GM08714 (cell line): Measurements from ENCODE around the gene CYSTM1.

ENCODE experiments used
- H3K4me3 ChIP-seq: fragments of 200-500 bp; sonication (Bioruptor generic); 2 replicates; pipeline ENCODE4 v1.5.1; 2014; ENCODE audit warnings: mild to moderate bottlenecking, low read length, inconsistent platforms
- ZNF274 ChIP-seq: IDR thresholded peaks from 2 replicates; pipeline ENCODE4 v1.6.1; 2012; ENCODE audit warnings: mild to moderate bottlenecking, low read depth, low read length

CYSTM1 gene

DNA sequence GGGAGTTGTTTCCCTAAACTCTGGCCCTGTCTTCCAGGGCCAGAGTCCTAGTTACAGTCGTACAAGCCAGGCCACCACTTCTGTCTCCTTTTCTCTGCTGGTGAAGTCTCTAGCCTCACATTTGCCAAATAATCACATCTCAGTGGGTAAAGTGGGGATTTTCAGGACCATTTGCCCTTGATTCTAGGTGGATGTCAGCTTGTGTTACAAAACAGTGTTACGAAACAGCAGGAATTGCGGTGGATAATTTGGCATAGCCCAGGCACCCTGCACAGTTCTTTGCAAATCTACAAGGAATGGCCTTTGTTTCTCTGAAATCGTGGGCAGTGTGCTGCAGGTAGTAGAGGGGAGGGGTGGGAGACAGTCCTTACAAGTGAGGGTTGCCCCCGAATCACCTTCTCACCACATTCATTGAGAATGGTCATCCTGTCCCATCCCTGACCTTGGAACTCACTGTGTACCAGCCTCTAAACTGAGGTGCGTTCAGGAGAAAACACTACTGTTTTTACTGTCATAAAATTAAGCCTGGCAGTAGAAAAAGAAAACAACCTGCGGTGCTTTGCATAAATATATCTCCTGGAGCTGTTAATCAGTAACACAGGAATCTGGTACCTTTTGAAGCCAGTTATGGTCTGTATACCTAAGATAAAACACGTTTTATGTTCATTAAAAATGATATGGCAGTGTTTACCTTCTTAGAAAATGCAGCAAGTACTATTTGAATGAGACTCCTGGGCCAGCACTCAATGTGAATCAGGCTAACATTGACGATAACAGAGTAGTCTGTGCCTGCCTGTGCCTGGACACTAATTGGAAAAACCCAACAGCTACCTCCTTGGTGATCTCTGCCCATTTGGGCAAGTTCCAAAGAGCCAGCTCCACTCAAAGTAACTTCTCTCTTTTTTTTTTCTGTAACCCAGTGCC lies 44.3 kb downstream of the CYSTM1 start:
- TF ChIP-seq ZNF274, result no peak
- H3K4me3 ChIP-seq, result peak overlapping the region; percentile 37; the same call in 1 of the 2 replicates

DNA sequence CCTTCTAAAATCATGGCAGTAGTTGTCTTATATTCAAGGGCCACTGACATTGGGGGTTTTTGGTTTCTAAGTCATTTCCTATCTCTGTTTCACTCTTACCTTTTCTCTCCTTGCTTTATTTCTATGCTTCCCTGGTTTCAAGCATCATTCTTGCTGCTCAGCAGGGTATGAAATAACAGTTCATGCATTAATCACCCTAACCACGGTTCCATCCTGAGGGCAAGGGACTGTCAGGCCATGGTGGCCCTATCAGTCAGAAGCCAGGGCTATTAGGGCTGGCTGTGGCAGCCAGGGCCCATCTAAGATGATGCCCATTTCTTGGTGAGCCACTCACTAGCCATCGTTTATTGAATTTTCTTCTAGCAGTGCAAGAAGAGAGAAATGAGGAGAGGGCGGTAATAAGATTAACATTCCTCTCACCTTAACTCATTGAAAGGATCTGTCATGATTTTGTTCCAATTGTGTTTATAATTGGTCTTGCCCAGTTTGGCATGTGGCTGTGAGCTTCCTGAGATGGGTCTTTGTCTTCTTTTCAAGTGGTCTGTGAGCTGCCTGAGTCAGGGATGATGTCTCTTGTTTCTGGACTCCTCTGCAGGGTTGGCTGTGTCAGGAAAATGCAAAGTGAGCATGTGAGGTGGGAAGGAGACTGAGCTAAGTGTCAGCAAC lies 45.2 kb downstream of the CYSTM1 start:
- no peak for TF ChIP-seq ZNF274
- H3K4me3 ChIP-seq, result no peak overlapping the region; the same call in 1 of the 2 replicates

DNA sequence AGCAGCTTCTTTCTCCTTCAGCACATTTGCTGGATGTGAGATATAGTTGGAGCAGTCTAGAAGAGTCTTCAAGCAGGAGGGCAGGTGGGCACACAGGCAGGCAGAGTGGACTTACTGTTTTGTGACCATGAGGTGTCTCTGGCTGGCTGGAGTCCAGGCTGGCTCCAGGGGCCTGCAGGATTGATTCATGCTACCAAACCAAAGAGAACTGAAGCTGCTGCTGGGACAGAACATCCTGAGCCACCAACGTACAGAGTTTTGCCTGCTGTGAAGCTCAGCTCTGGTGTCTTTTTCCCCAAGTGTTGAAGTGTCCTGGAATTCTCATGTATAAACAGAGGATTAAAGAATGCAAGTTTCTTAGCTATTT lies 45.7 kb downstream of the CYSTM1 start:
- no peak for TF ChIP-seq ZNF274
- H3K4me3 ChIP-seq, result no peak overlapping the region

DNA sequence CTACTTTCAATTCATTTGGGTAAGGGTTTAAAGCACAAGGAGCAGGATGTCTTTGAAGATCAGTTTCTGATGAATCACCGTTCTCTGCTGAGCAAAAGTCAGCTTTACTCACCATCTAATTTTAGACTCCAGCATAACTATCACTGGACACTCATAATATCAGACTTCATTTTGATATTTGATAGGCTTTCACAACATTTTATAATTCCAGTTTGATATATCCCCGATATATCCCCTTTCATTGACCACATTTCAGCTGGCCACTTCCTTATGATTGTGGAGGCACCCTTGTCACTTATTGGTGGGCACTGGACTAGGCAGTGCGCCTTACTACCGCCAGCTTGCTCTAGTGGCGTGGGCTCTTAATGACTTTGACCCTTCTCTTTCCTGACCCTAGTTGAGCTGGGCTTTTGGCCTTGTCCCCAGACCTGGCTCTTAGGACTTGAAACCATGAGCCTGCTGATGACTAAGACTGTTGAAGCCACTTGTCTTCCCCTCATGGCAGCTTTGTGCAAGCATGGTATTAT lies 46.8 kb downstream of the CYSTM1 start:
- no peak for TF ChIP-seq ZNF274
- H3K4me3 ChIP-seq, result no peak overlapping the region

DNA sequence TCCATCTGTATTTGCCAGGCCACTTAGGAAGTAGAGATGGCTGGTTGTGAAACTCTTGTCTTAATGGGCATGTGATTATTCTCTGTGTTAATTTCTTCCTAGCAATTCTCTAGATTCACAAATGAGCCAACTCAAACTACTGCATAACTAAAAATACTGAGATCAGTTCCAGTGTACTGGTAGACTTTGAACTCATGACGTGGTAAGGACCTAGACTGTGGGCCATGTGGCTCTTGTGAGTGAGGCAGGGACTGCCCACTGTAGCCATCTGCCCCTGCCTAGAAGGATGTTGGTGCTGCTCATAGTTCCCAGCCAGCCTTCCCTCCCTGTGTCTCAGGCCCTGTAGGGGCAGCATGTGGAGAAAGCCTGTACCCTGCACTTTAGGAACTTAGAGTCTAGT lies 47.4 kb downstream of the CYSTM1 start:
- no peak for TF ChIP-seq ZNF274

DNA sequence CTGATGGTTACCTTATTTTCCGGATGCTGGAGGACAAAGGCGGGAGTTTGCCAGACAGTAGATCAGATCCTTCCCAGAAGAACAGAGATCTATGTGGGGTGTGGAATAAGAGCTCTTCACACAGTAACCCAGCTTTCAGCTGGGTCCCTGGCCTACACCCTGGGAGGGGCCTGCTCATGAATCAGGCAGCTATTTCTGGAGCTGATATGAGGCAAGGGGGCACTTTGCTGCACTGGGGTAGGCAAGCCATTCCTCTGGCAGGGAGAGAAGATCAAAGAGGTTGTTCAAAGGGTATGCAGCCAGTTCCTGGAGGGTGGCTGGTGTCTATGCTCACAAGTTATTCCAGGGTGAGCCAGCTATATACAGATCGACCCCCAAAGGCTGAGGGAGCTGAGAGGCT lies 48.6 kb downstream of the CYSTM1 start:
- TF ChIP-seq ZNF274, result no peak
- H3K4me3 ChIP-seq, result no peak overlapping the region

More for the DNA sequence above, 47.4 kb downstream of the CYSTM1 start:
- no peak overlapping the region for H3K4me3 ChIP-seq

DNA sequence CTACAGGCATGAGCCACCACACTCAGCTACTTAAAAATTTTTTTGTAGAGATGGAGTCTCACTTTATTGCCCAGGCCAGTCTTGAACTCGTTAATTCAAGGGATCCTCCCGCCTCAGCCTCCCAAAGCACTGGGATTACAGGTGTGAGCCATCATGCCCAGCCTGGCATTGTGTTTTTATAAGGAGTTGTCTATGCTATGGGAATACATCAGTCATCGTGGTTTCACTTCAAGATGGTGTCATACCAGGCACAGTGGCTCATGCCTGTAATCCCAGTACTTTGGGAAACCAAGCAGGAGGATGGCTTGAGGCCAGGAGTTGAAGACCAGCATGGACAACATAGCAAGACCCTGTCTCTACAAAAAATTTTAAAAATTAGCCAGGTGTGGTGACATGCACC lies 49.7 kb downstream of the CYSTM1 start:
- TF ChIP-seq ZNF274, result no peak
- no peak overlapping the region for H3K4me3 ChIP-seq

DNA sequence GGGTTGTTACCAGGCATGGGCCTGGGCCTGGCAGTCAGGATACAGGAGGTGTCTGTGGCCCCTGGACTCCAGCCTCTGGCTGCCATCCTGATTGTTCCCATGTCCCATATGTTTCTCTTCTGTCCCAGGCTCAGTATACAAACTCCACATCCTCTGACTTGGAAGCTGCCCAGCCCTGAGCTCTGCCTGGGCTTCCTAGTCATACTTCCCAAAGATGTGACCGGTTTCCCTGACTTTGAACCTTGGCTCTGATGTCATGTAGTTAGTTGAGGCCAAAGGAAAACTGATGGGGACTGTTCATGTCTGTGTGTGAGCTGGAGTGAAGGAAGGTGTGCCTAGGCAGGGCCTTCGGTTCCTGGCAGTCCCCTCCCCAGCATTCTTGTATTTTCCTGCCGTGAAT lies 50.4 kb downstream of the CYSTM1 start:
- no peak overlapping the region for H3K4me3 ChIP-seq
- no peak for TF ChIP-seq ZNF274

DNA sequence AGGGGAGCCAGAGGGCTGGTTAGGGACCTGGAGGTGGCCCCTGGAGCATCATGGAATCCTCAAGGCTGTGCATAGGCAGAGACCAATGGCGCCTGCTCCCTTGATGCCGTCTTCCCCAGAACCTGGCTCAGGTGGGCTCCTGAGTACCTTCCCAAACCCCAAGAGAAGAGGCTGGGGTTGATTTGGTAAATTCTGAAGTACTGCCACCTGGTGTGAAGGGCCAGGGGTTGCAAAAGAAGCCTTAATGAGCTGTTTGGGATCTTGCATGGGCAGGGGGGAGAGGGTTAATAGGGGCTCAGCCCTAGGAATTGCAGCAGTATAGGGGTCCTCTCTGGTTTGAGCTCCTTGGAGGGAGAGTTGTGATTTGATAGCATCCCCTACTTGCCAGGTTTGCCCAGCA lies 52.1 kb downstream of the CYSTM1 start:
- no peak for TF ChIP-seq ZNF274
- no peak overlapping the region for H3K4me3 ChIP-seq

DNA sequence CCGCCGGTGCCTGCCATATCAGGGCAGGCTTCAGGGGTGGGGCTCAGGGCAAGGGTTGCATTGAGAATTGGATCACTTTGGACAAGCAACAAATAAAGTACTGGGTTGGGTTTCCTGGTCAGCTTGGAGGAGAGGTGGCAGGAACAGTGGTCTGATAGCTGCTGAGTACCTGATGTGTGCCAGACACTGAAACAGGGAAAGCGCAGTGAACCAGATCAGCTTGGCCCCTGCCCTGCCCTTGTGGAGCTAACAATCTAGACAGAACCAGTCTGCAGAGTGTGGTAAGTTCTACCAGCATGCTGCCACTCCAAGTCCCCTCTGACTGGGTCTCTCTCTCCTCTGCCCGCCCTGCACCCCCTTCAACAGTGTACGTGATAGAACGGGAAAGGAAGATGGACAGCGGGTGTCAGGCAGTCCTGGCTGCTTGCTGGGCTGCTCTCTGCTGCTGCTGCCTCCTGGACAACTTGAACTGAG lies 53.4 kb downstream of the CYSTM1 start:
- TF ChIP-seq ZNF274, result no peak
- no peak overlapping the region for H3K4me3 ChIP-seq

DNA sequence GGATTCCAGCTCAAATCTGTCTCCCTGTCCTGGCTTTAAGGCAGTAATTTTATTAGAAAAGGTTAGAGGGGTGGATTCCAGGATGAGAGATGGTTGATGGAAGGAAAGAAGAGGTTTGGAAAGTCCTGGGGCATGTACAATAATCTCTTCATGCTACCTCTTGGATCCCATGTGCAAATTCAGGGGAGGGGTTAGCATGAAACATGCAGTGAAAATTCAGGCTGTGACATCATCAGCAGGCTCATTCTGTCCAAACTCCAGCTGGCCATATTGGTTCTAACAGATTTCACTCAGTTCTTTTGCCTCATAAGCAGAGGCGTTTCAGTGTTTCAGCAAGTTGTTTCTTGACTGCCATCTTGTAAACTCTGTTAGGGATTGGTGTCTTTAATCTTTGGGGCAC lies 55.4 kb downstream of the CYSTM1 start:
- no peak for TF ChIP-seq ZNF274
- no peak overlapping the region for H3K4me3 ChIP-seq

DNA sequence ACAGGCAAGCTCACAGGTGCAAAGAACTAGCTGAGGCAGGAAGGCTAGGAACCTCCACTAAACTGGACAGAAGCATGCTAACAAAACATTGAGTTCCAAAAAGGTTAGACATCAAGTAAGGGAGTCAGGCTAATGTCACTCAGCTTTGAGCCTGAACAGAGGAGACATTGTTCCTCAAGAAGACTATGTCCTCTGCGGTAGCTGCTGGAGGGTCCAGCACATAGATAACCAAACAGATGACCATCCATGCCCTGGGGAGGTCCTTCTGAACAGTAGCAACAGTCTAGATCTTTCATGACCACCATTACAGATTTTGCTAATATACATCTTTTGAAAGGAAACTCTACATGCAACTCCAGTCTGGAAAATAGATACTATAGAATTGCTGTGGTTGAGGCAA lies 57.7 kb downstream of the CYSTM1 start:
- TF ChIP-seq ZNF274, result no peak
- no peak overlapping the region for H3K4me3 ChIP-seq

DNA sequence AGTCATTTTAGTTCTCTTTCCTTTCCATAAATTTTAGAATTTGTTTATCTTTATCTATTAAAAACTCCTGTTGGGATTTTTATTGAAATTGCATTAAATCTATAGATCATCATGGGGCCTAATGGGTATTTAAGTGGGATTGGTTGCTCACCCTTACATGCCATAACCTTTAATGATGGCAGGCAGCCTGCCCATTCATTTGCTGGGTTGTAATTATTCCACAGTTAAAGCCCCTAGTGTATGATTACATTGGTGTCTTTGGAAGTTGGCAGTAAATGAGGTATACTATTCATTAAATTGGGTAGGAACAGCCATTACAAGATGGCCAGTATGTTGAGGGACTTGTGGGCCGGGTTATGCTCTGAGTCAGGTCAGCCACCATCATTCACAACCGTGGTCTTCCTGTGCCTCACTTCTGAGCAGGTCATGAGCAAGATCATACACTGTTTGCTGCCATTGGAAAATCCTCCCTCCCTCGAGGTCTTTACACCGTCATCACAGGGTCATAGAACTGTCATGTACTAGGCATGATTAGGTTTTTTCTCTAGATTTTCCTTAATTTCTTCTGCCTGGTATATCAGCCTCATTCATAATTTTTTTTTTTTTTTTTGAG lies 59.5 kb downstream of the CYSTM1 start:
- no peak overlapping the region for H3K4me3 ChIP-seq
- no peak for TF ChIP-seq ZNF274

DNA sequence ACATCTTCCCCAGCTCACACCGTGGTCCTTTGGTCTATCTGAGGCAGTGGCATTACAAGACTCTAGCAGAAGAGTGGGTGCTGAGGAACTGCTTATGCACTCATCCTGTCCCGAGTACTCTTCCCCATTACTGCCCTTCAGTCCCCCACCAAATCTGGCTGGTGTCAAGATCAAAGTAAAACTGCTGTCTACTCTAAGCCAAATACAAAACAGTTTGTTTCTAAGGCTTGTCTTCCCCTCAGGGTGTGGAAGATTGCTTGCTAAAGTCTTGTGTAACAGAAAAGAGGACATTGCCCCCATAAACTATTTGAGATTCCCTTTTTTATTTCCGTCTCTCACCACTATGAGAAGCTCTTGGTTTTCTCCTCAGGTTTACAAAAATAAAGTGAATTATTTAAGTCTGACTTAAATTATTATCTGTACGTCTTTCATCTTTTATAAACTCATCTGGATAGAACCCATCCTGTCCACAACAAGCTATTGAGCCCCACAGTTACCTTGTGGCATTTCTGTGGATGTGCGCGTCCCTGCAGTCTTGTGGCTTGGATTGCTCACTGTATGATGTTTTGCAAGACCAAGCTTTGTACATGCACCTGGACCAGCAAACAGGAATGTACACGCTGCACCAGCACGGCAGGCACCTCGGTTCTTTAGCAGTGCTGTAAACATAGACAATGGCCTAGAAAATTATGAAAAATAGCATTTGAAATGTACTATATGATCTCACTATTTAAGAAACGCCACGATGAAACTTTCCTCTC lies 61.0 kb downstream of the CYSTM1 start:
- TF ChIP-seq ZNF274, result no peak
- H3K4me3 ChIP-seq, result no peak overlapping the region
